RWPE1 (cell line): Measurements from ENCODE around the gene HLA-DRA.
"Not testable (repeated sequence)": the region's sequence is repeated elsewhere in the genome, so short reads cannot be mapped to it uniquely, and the experiment has no call there.

Experiments
- CTCF ChIA-PET: fragments of 350-600 bp; sonication (Branson Sonifier 250); formaldehyde crosslinking; extraction: SDS; loops from one replicate; lab custom pipeline; 2021; lab: Yijun Ruan, JAX
- POLR2A ChIA-PET: fragments of 400-600 bp; formaldehyde crosslinking; extraction: SDS; loops from one replicate; lab custom pipeline; 2020; ENCODE audit warnings: antibody characterized with exemption; ENCODE audit not compliant: low non-redundant PET; lab: Yijun Ruan, JAX
- DNase-seq: peaks from one replicate; pipeline ENCODE4 v3.0.0; 2012; ENCODE audit warnings: low spot score
- H3K27ac ChIP-seq: fragments of 450-650 bp; 2 replicates; pipeline ENCODE4 v1.5.1; 2017
- TF ChIP-seq, protein P1 (sequence below): fragments of 450-650 bp; conservative IDR thresholded peaks from 2 replicates; pipeline ENCODE4 v1.5.1; 2017; ENCODE audit warnings: low read depth, mild to moderate bottlenecking

HLA-DRA gene

GRCh38 chr6:32427218-32427617 is 12.5 kb upstream of the HLA-DRA start:
- POLR2A ChIA-PET = no interaction called here
- CTCF ChIA-PET = interaction anchor here (0.6 kb wide), 1 partner anchor 417 kb away, joined by 3 read pairs; the partner anchor contains the start of gene PSMB8
- TF ChIP-seq, protein P1, sequence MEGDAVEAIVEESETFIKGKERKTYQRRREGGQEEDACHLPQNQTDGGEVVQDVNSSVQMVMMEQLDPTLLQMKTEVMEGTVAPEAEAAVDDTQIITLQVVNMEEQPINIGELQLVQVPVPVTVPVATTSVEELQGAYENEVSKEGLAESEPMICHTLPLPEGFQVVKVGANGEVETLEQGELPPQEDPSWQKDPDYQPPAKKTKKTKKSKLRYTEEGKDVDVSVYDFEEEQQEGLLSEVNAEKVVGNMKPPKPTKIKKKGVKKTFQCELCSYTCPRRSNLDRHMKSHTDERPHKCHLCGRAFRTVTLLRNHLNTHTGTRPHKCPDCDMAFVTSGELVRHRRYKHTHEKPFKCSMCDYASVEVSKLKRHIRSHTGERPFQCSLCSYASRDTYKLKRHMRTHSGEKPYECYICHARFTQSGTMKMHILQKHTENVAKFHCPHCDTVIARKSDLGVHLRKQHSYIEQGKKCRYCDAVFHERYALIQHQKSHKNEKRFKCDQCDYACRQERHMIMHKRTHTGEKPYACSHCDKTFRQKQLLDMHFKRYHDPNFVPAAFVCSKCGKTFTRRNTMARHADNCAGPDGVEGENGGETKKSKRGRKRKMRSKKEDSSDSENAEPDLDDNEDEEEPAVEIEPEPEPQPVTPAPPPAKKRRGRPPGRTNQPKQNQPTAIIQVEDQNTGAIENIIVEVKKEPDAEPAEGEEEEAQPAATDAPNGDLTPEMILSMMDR = no peak
- DNase-seq = no peak
- no peak overlapping the region for H3K27ac ChIP-seq

DNA sequence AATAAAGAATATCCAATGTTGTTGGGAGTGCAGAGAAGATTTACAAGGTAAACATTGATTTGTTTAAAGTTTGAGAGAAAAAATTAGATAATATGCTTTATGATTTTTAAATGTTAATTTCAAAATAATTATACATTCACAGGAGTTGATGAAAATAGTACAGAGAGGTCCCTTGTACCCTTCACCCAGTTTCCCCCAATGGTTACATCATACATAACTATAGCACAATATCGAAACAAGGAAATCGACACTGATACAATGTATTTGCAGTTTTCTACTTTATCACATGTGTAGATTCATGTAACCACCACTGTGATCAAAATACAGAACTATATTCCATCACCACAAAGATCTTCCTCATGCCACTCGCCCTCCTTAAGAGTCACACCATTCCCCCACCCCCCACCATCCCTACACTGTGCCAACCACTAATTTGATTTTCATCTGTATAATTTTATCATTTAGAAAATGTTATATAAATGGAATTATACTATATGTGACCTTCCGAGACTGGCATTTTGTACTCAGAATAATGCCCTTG is 11.7 kb upstream of the HLA-DRA start:
- no peak overlapping the region for H3K27ac ChIP-seq
- ChIA-PET POLR2A (no interaction called here), CTCF (no interaction called here)
- DNase-seq = no peak
- TF ChIP-seq, protein P1 = no peak

DNA sequence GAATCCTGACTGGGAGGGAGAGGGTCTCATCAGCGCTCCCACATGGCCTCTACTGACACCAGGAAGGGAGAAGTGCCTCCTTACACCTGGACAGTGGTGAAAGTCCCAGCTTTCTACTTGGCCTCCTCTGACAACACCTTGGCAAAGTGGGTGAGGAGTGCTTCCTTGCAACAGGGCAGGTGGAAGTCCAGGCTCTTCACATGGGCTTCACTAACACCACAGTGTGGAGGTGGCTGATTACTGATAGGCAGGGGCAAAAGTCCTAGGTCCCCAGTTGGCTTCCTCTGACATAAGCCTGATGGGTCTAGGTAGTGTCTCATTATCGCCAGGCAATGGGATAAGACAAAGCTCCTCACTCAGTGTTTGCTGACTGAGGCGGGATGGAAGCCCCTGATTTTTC is 9.5 kb upstream of the HLA-DRA start:
- H3K27ac ChIP-seq = no peak overlapping the region
- ChIA-PET CTCF (no interaction called here), POLR2A (no interaction called here)
- TF ChIP-seq, protein P1 = no peak
- DNase-seq = no peak

- DNase-seq = no peak
- H3K27ac ChIP-seq = no peak overlapping the region
- TF ChIP-seq, protein P1 = no peak
- ChIA-PET CTCF (interaction anchor here (0.5 to 1.1 kb wide), 4 partner anchors 235 to 437 kb away, joined by 3 to 4 read pairs (median 3); partner anchors contain the start of gene HLA-DQB1), POLR2A (no interaction called here)
Measured at GRCh38 chr6:32431142-32431541, 8.5 kb upstream of the HLA-DRA start.

DNA sequence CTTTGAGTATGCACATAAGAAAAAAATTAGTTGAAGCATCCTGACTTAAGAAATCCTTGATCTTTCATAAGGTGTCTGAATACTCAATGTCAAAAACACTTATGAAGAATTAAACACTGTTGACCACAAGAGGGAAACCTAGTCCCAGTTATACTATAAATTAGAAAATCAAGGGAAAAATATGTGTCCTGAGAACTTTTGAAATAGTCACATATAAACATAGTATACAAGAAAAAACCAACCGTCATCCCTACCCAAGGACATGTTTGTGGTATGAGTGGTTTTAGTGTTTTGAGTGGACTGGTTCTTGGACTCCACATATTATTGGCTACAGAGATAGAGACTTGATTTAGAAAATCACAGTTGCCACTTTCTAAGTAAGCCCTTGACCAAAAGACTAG is 7.6 kb upstream of the HLA-DRA start:
- CTCF ChIA-PET = interaction anchor here (1.0 to 1.1 kb wide), 2 partner anchors 354 to 436 kb away, joined by 3 to 4 read pairs; no protein-coding TSS in a partner anchor
- POLR2A ChIA-PET = interaction anchor here (0.6 kb wide), 1 partner anchor 31 kb away, joined by 6 read pairs; no protein-coding TSS in a partner anchor
- TF ChIP-seq, protein P1 = no peak
- peak; percentile 30 for DNase-seq
- no peak overlapping the region for H3K27ac ChIP-seq

GRCh38 chr6:32433950-32434349 is 5.7 kb upstream of the HLA-DRA start:
- POLR2A ChIA-PET, H3K27ac ChIP-seq, DNase-seq: not testable (repeated sequence)
- CTCF ChIA-PET = interaction anchor here (0.6 kb wide), 1 partner anchor 335 kb away, joined by 3 read pairs; no protein-coding TSS in a partner anchor

- ChIA-PET POLR2A (no interaction called here), CTCF (interaction anchor here (0.5 to 0.7 kb wide), 2 partner anchors 37 to 57 kb away, joined by 3 read pairs; no protein-coding TSS in a partner anchor)
- H3K27ac ChIP-seq = no peak overlapping the region
- TF ChIP-seq, protein P1 = no peak
- DNase-seq = no peak
Measured at GRCh38 chr6:32436186-32436585, 3.5 kb upstream of the HLA-DRA start.
